CD14-positive monocyte (primary cell): ENCODE results near the gene CCR1. TPM values are rescaled to one million over a fixed set of nuclear protein-coding genes. Genes with fewer than 3 reads are reported as not detected.
A peak's percentile ranks its signal among the peaks of the same experiment; 100 is the strongest.

Experiments used
- DNase-seq, 3 donors: peaks; one replicate each; pipeline ENCODE4 v3.0.0-alpha.2; 2011 to 2022
- H2AFZ ChIP-seq: 2 replicates; pipeline ENCODE4 v1.6.0; 2012; ENCODE audit warnings: mild to moderate bottlenecking, low read depth, low read length, inconsistent platforms; ENCODE audit not compliant: insufficient read depth, poor library complexity, severe bottlenecking
- H3K27ac ChIP-seq, 2 donors: 1 replicate in 1 of 2; 2 replicates in 1 of 2; pipeline ENCODE4 v1.5.1; 2012 to 2013; ENCODE audit warnings: low read length in 2 of 2, control low read depth in 1 of 2, inconsistent platforms in 1 of 2, low read depth in 1 of 2, mild to moderate bottlenecking in 1 of 2
- H3K27me3 ChIP-seq, 2 donors: one replicate each; pipeline versions ENCODE4 v1.6.0 to v1.6.1; 2011 to 2013; ENCODE audit warnings: low read length in 2 of 2; ENCODE audit not compliant: control insufficient read depth in 2 of 2, insufficient read depth in 2 of 2
- H3K36me3 ChIP-seq, 2 donors: replicated peaks in 1 of 2; 1 replicate in 1 of 2; 2 replicates in 1 of 2; pipeline versions ENCODE4 v1.5.1 to v1.6.1; 2012 to 2013; ENCODE audit warnings: low read length in 2 of 2, control low read depth in 1 of 2, inconsistent platforms in 1 of 2, mild to moderate bottlenecking in 1 of 2; ENCODE audit not compliant: insufficient read depth in 2 of 2, control insufficient read depth in 1 of 2
- H3K4me1 ChIP-seq, 2 donors: 1 replicate in 1 of 2; 2 replicates in 1 of 2; pipeline versions ENCODE4 v1.5.1 to v1.6.1; 2012 to 2013; ENCODE audit warnings: low read length in 2 of 2, control low read depth in 1 of 2, inconsistent platforms in 1 of 2, mild to moderate bottlenecking in 1 of 2, moderate library complexity in 1 of 2; ENCODE audit not compliant: insufficient read depth in 2 of 2, control insufficient read depth in 1 of 2
- H3K4me2 ChIP-seq: replicated peaks from 2 replicates; pipeline ENCODE3; 2012; ENCODE audit warnings: low read length, moderate library complexity, mild to moderate bottlenecking; ENCODE audit not compliant: poor library complexity, severe bottlenecking; ENCODE audit errors: extremely low read depth
- H3K4me3 ChIP-seq, 3 experiments: fragments of 200-600 bp in 1 of 3; sonication (generic) in 1 of 3; replicated peaks in 1 of 3; 1 replicate in 2 of 3; 2 replicates in 1 of 3; pipeline ENCODE4 v1.5.1; 2011 to 2013; ENCODE audit warnings: low read length in 3 of 3, mild to moderate bottlenecking in 3 of 3, control low read depth in 2 of 3, low read depth in 2 of 3, inconsistent platforms in 1 of 3, moderate library complexity in 1 of 3
- H3K79me2 ChIP-seq: 2 replicates; pipeline ENCODE4 v1.6.0; 2012; ENCODE audit warnings: mild to moderate bottlenecking, control low read depth, inconsistent platforms, low read length, moderate library complexity; ENCODE audit not compliant: insufficient read depth
- H3K9ac ChIP-seq: 2 replicates; pipeline ENCODE4 v1.6.0; 2017; ENCODE audit warnings: low read length, mild to moderate bottlenecking; ENCODE audit not compliant: insufficient read depth, poor library complexity, severe bottlenecking
- H3K9me3 ChIP-seq, 2 donors: replicated peaks in 1 of 2; 1 replicate in 1 of 2; 2 replicates in 1 of 2; pipeline versions ENCODE4 v1.5.1 to v1.6.1; 2012 to 2013; ENCODE audit warnings: low read length in 2 of 2, control low read depth in 1 of 2; ENCODE audit not compliant: control insufficient read depth in 1 of 2, insufficient read depth in 1 of 2
- H4K20me1 ChIP-seq: 2 replicates; pipeline ENCODE4 v1.6.0; 2012; ENCODE audit warnings: mild to moderate bottlenecking, low read length, control low read depth, moderate library complexity; ENCODE audit not compliant: insufficient read depth
- H3K27ac Mint-ChIP-seq, 7 donors: one replicate each; pipeline ENCODE4 v1.8.0; 2020; ENCODE audit warnings: mild to moderate bottlenecking in 7 of 7, mixed read lengths in 7 of 7, moderate library complexity in 6 of 7, inconsistent platforms in 2 of 7
- H3K27me3 Mint-ChIP-seq, 3 donors: one replicate each; pipeline ENCODE4 v1.8.0; 2021 to 2022; ENCODE audit warnings: low read depth in 3 of 3, mild to moderate bottlenecking in 3 of 3, mixed read lengths in 3 of 3, moderate library complexity in 3 of 3, inconsistent platforms in 1 of 3
- H3K36me3 Mint-ChIP-seq, 2 donors: one replicate each; pipeline ENCODE4 v1.8.0; 2020; ENCODE audit warnings: mixed read lengths in 2 of 2, inconsistent platforms in 1 of 2, mild to moderate bottlenecking in 1 of 2
- H3K4me1 Mint-ChIP-seq: one replicate; pipeline ENCODE4 v1.8.0; 2020; ENCODE audit warnings: mild to moderate bottlenecking, mixed read lengths
- H3K4me3 Mint-ChIP-seq, 2 donors: one replicate each; pipeline ENCODE4 v1.8.0; 2020; ENCODE audit warnings: mild to moderate bottlenecking in 2 of 2, mixed read lengths in 2 of 2, moderate library complexity in 1 of 2
- H3K9me3 Mint-ChIP-seq, 7 donors: one replicate each; pipeline ENCODE4 v1.8.0; 2020 to 2022; ENCODE audit warnings: mixed read lengths in 7 of 7, mild to moderate bottlenecking in 6 of 7, moderate library complexity in 6 of 7, inconsistent platforms in 2 of 7
- WGBS: methylation state at CpG from one replicate; pipeline ENCODE4 v1.1.5; 2013; ENCODE audit warnings: missing lambda C conversion rate; ENCODE audit not compliant: insufficient coverage; 5-methylcytosine and 5-hydroxymethylcytosine counted together
- intact Hi-C, 2 donors: fragments of 100-400 bp; cut with micrococcal nuclease; formaldehyde crosslinking; loops; one replicate each; pipeline versions ENCODE4 v1.15.0 to v1.15.1; 2023
- polyA plus RNA-seq, 3 donors: library from polyadenylated mRNA; depleted of rRNA in 1 of 3; unstranded in 2 of 3; stranded (reverse) in 1 of 3; fragments of 300-500 nt in 2 of 3; fragments of >200 nt in 1 of 3; fragmentation: Illumina TruSeq in 2 of 3; gene quantifications; 1 replicate in 2 of 3; 2 replicates in 1 of 3; pipeline ENCODE4 v1.2.3, GENCODE V29; 2012 to 2021
- TF ChIP-seq, protein P1 (sequence below): fragments of 200-600 bp; IDR thresholded peaks from one replicate; pipeline ENCODE4 v1.8.0; 2022; ENCODE audit warnings: antibody characterized with exemption, mild to moderate bottlenecking

Gene CCR1
- polyA plus RNA-seq, 3 donors = 56.7 to 304 (median 233) TPM

DNA sequence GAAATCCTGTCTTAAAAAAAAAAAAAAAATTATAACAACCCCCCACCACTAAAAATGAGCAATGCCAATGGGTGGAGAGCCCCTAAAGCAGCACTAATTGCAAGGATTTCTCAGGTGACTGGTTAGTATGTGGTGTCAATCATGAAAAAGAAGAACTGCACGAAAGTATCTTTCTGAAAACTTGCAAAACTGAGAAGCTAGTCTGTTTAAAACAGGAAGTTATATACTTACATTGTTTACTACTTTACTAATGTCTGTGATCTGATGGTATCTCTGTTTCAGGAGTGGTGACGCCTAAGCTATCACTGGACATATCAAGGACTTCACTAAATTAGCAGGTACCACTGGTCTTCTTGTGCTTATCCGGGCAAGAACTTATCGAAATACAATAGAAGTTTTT, 34.0 kb upstream of the CCR1 start, which contains the start of gene CCR3:
Gene CCR3, plus strand, starts transcription at position 341 of the 400 bp plus-strand sequence. CDS start 22,699 bp downstream, outside the sequence.
- intact Hi-C loops = no loop called here
- H2AFZ ChIP-seq = no peak within 1 kb of the TSS
- no CpG with 5 or more reads among the region's 4 CpGs for WGBS
- H3K27me3 ChIP-seq = no peaks in the 10 kb centered on the region
- Mint-ChIP-seq H3K4me1 (peaks cover 29% of the 10 kb centered on the region), H3K27ac (peak within 1 kb of the TSS; percentile 19 to 92 (median 78)), H3K27me3 (peaks cover 0 to 2% (median 1%) of the 10 kb centered on the region in 3 donors), H3K4me3 (no peak within 1 kb of the TSS), H3K9me3 (no peaks in the 10 kb centered on the region), H3K36me3 (peaks cover 0 to 2% of the 10 kb centered on the region in 2 donors)
- peak within 1 kb of the TSS; percentile 30 for H3K4me2 ChIP-seq
- H4K20me1 ChIP-seq = no peaks in the 10 kb centered on the region
- H3K36me3 ChIP-seq = no peaks in the 10 kb centered on the region
- H3K4me1 ChIP-seq = peaks cover 21 to 26% of the 10 kb centered on the region in 2 donors
- H3K4me3 ChIP-seq = peak within 1 kb of the TSS in 1 of 3 experiments; percentile 40
- no peak within 1 kb of the TSS for H3K9ac ChIP-seq
- TF ChIP-seq, protein P1, sequence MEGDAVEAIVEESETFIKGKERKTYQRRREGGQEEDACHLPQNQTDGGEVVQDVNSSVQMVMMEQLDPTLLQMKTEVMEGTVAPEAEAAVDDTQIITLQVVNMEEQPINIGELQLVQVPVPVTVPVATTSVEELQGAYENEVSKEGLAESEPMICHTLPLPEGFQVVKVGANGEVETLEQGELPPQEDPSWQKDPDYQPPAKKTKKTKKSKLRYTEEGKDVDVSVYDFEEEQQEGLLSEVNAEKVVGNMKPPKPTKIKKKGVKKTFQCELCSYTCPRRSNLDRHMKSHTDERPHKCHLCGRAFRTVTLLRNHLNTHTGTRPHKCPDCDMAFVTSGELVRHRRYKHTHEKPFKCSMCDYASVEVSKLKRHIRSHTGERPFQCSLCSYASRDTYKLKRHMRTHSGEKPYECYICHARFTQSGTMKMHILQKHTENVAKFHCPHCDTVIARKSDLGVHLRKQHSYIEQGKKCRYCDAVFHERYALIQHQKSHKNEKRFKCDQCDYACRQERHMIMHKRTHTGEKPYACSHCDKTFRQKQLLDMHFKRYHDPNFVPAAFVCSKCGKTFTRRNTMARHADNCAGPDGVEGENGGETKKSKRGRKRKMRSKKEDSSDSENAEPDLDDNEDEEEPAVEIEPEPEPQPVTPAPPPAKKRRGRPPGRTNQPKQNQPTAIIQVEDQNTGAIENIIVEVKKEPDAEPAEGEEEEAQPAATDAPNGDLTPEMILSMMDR = no peak
- peak within 1 kb of the TSS in 1 of 2 donors; percentile 64 for H3K27ac ChIP-seq
- H3K79me2 ChIP-seq = no peaks in the 10 kb centered on the region
- H3K9me3 ChIP-seq = no peaks in the 10 kb centered on the region
- peak; percentile 53 to 82 (median 69) for DNase-seq

DNA sequence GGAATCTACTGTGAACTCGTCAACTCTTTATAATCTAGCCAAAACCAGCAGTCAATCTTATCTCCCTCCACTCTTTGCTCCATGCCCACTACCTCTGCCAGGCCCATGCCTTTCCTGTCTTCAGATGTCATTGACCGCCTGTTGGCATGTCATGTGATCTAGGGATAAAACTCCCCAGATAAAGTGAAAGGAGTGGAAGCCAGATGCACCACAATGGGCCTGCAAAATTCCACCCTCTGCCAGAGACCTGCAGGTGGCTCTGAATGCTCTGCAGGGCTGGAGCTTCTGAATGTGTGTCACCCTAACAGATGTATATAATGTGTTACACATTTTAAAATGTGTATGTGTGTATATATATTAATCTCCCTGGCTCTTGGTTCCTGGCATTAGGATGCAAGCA, 31.8 kb upstream of the CCR1 start:
- no peaks in the 10 kb centered on the region for H3K27me3 ChIP-seq
- H3K9me3 ChIP-seq = no peaks in the 10 kb centered on the region
- DNase-seq = no peak
- Mint-ChIP-seq H3K27me3 (peaks cover 1 to 4% (median 2%) of the 10 kb centered on the region in 3 donors), H3K27ac (no peak overlapping the region), H3K4me3 (no peak overlapping the region), H3K9me3 (peaks cover 0 to 2% (median 0%) of the 10 kb centered on the region in 7 donors), H3K4me1 (peaks cover 34% of the 10 kb centered on the region), H3K36me3 (peaks cover 0 to 2% of the 10 kb centered on the region in 2 donors)
- no peak overlapping the region for H2AFZ ChIP-seq
- H3K36me3 ChIP-seq = no peaks in the 10 kb centered on the region
- no peak overlapping the region for H3K4me3 ChIP-seq
- H3K27ac ChIP-seq = no peak overlapping the region
- WGBS = 100% methylated on average over 1 of the region's 2 CpGs
- TF ChIP-seq, protein P1 = no peak
- peaks cover 27 to 33% of the 10 kb centered on the region in 2 donors for H3K4me1 ChIP-seq
- intact Hi-C loops = no loop called here
- H3K9ac ChIP-seq = no peak overlapping the region
- no peak overlapping the region for H3K4me2 ChIP-seq
- H3K79me2 ChIP-seq = no peaks in the 10 kb centered on the region
- no peaks in the 10 kb centered on the region for H4K20me1 ChIP-seq
